K562 (cell line): ENCODE data around the gene TNFRSF18.

Source experiments
- ARHGAP35 ChIP-seq: fragments of 450-650 bp; IDR thresholded peaks from 2 replicates; pipeline ENCODE4 v1.6.1; 2018; ENCODE audit not compliant: partially characterized antibody
- CTCF ChIP-seq, 3 experiments: IDR thresholded peaks in 2 of 3; conservative IDR thresholded peaks in 1 of 3; 2 replicates each; pipeline ENCODE4 v1.5.1; 2011 to 2012; ENCODE audit warnings: low read length in 3 of 3, mild to moderate bottlenecking in 3 of 3, control low read depth in 2 of 3, improper control_type of control experiment in 1 of 3, inconsistent platforms in 1 of 3, low read depth in 1 of 3, mixed read lengths in 1 of 3, moderate library complexity in 1 of 3; ENCODE audit not compliant: insufficient read depth in 2 of 3
- ELF4 ChIP-seq: fragments of 450-650 bp; formaldehyde crosslinking; IDR thresholded peaks from 2 replicates; pipeline ENCODE4 v1.4.0; 2022; ENCODE audit warnings: missing genetic modification characterization
- EZH2 ChIP-seq: IDR thresholded peaks from 2 replicates; pipeline ENCODE4 v1.6.1; 2012; ENCODE audit warnings: low read depth, mild to moderate bottlenecking, inconsistent platforms, low read length, borderline replicate concordance
- SOX6 ChIP-seq: fragments of 450-650 bp; IDR thresholded peaks from 2 replicates; pipeline ENCODE4 v1.6.1; 2014; ENCODE audit warnings: mild to moderate bottlenecking
- TEAD4 ChIP-seq, 2 experiments: sonication (generic) in 1 of 2; formaldehyde crosslinking in 1 of 2; IDR thresholded peaks; 2 replicates each; pipeline versions ENCODE4 v1.6.1 to v1.8.0; 2012 to 2022; ENCODE audit warnings: borderline replicate concordance in 1 of 2, inconsistent platforms in 1 of 2, low read length in 1 of 2, mild to moderate bottlenecking in 1 of 2, missing genetic modification reagents in 1 of 2
- XRCC5 ChIP-seq: fragments of 200-400 bp; formaldehyde crosslinking; IDR thresholded peaks from 2 replicates; pipeline ENCODE4 v1.6.1; 2017; ENCODE audit warnings: low read depth, mild to moderate bottlenecking, low read length
- ZBTB7A ChIP-seq: IDR thresholded peaks from 2 replicates; pipeline ENCODE4 v1.6.1; 2011; ENCODE audit warnings: low read depth, mild to moderate bottlenecking, low read length, moderate library complexity, borderline replicate concordance; ENCODE audit not compliant: control insufficient read depth
- ZNF224 ChIP-seq: sonication (generic); formaldehyde crosslinking; IDR thresholded peaks from 2 replicates; pipeline ENCODE4 v1.8.0; 2022; ENCODE audit warnings: mild to moderate bottlenecking, missing genetic modification reagents
- ZNF239 ChIP-seq: fragments of 250-450 bp; sonication (Bioruptor Pico); IDR thresholded peaks from 2 replicates; pipeline ENCODE4 v1.4.0; 2020; ENCODE audit warnings: mild to moderate bottlenecking

GRCh38 chr1:1168451-1169411, 37.7 kb downstream of the TNFRSF18 start:
- TF ChIP-seq TEAD4 (IDR thresholded peaks at IDR 0.05; ENCODE audit: low read length): no peak
- TF ChIP-seq TEAD4 (CRISPR knock-in tag; IDR thresholded peaks at IDR 0.05; ENCODE audit: borderline replicate concordance): no peak
- no peak for TF ChIP-seq EZH2
- no peak for TF ChIP-seq ZNF224
- TF ChIP-seq ELF4 (CRISPR knock-in tag): no peak
- TF ChIP-seq SOX6: no peak
- no peak for TF ChIP-seq ZNF239 (CRISPR knock-in tag)
- TF ChIP-seq XRCC5: no peak
- no peak for TF ChIP-seq CTCF (IDR thresholded peaks at IDR 0.05 in 2 of 3, conservative IDR thresholded peaks at IDR 0.05 in 1 of 3; ENCODE audit: insufficient read depth in 2 of 3, low read depth in 1 of 3, low read length in 3 of 3)
- TF ChIP-seq ARHGAP35: no peak
- no peak for TF ChIP-seq ZBTB7A
